ENCODE measurements around the gene IBSP.

IBSP gene

GRCh38 chr4:87799301-87800113 is at the start of gene IBSP:
TSS of gene IBSP (plus strand) at chr4:87799554. CDS start at chr4:87802362, 2,808 bp downstream.
- TF ChIP-seq GATA3 (IDR thresholded peaks at IDR 0.05; ENCODE audit: low read depth, low read length) (no peak), GATA2 (IDR thresholded peaks at IDR 0.05; ENCODE audit: low read depth, low read length) (no peak)

- no peak for TF ChIP-seq GATA3 (IDR thresholded peaks at IDR 0.05; ENCODE audit: low read depth, low read length)
- TF ChIP-seq GATA2 (IDR thresholded peaks at IDR 0.05; ENCODE audit: low read depth, low read length), result no peak
Observed at GRCh38 chr4:87749883-87750282, 49.5 kb upstream of the IBSP start.

- no peak for TF ChIP-seq GATA2 (IDR thresholded peaks at IDR 0.05; ENCODE audit: low read depth, low read length)
- no peak for TF ChIP-seq GATA3 (IDR thresholded peaks at IDR 0.05; ENCODE audit: low read depth, low read length)
Observed at GRCh38 chr4:87758270-87758669, 41.1 kb upstream of the IBSP start.

- TF ChIP-seq GATA2 (IDR thresholded peaks at IDR 0.05; ENCODE audit: low read depth, low read length), result no peak
- TF ChIP-seq GATA3 (IDR thresholded peaks at IDR 0.05; ENCODE audit: low read depth, low read length), result no peak
Observed at GRCh38 chr4:87762311-87762710, 37.0 kb upstream of the IBSP start.

GRCh38 chr4:87781569-87781968 is 17.8 kb upstream of the IBSP start:
- TF ChIP-seq GATA3 (IDR thresholded peaks at IDR 0.05; ENCODE audit: low read depth, low read length), result no peak
- TF ChIP-seq GATA2 (IDR thresholded peaks at IDR 0.05; ENCODE audit: low read depth, low read length), result no peak

GRCh38 chr4:87783781-87784180 is 15.6 kb upstream of the IBSP start:
- TF ChIP-seq GATA2 (IDR thresholded peaks at IDR 0.05; ENCODE audit: low read depth, low read length) (no peak), GATA3 (IDR thresholded peaks at IDR 0.05; ENCODE audit: low read depth, low read length) (no peak)

GRCh38 chr4:87785731-87786509 is 13.4 kb upstream of the IBSP start:
- TF ChIP-seq GATA3 (IDR thresholded peaks at IDR 0.05; ENCODE audit: low read depth, low read length) (no peak), GATA2 (IDR thresholded peaks at IDR 0.05; ENCODE audit: low read depth, low read length) (no peak)

GRCh38 chr4:87802858-87803257 is 3.5 kb downstream of the IBSP start:
- TF ChIP-seq GATA3 (IDR thresholded peaks at IDR 0.05; ENCODE audit: low read depth, low read length) (no peak), GATA2 (IDR thresholded peaks at IDR 0.05; ENCODE audit: low read depth, low read length) (no peak)

GRCh38 chr4:87803421-87803820 is 4.1 kb downstream of the IBSP start:
- TF ChIP-seq GATA2 (IDR thresholded peaks at IDR 0.05; ENCODE audit: low read depth, low read length), result no peak

GRCh38 chr4:87804871-87805270 is 5.5 kb downstream of the IBSP start:
- TF ChIP-seq GATA3 (IDR thresholded peaks at IDR 0.05; ENCODE audit: low read depth, low read length) (no peak), GATA2 (IDR thresholded peaks at IDR 0.05; ENCODE audit: low read depth, low read length) (no peak)

- TF ChIP-seq GATA2 (IDR thresholded peaks at IDR 0.05; ENCODE audit: low read depth, low read length) (no peak), GATA3 (IDR thresholded peaks at IDR 0.05; ENCODE audit: low read depth, low read length) (no peak)
Observed at GRCh38 chr4:87805971-87806370, 6.6 kb downstream of the IBSP start.

GRCh38 chr4:87806520-87806919 is 7.2 kb downstream of the IBSP start:
- TF ChIP-seq GATA2 (IDR thresholded peaks at IDR 0.05; ENCODE audit: low read depth, low read length), result no peak
- no peak for TF ChIP-seq GATA3 (IDR thresholded peaks at IDR 0.05; ENCODE audit: low read depth, low read length)

GRCh38 chr4:87807402-87807801 is 8.0 kb downstream of the IBSP start:
- TF ChIP-seq GATA3 (IDR thresholded peaks at IDR 0.05; ENCODE audit: low read depth, low read length) (no peak), GATA2 (IDR thresholded peaks at IDR 0.05; ENCODE audit: low read depth, low read length) (no peak)

- TF ChIP-seq GATA3 (IDR thresholded peaks at IDR 0.05; ENCODE audit: low read depth, low read length) (no peak), GATA2 (IDR thresholded peaks at IDR 0.05; ENCODE audit: low read depth, low read length) (no peak)
Observed at GRCh38 chr4:87811977-87812376, 12.6 kb downstream of the IBSP start.

Measured in SH-SY5Y (cell line).